ENCODE measurements around the gene SDK1.

SDK1 gene

GRCh38 chr7:3282457-3282856 is 18.6 kb upstream of the SDK1 start:
- Histone ChIP-seq H3K36me3 (no peaks in the 10 kb centered on the region), H3K4me3 (ENCODE audit: low read depth, low read length) (no peak overlapping the region), H3K27ac (no peak overlapping the region), H3K27me3 (ENCODE audit: insufficient read depth, low read depth, severe bottlenecking) (no peaks in the 10 kb centered on the region), H3K9me3 (ENCODE audit: severe bottlenecking) (no peaks in the 10 kb centered on the region)
- TF ChIP-seq CTCF (IDR thresholded peaks at IDR 0.05; ENCODE audit: low read depth, low read length) = no peak
- DNase-seq = no peak

- H3K36me3 ChIP-seq = no peaks in the 10 kb centered on the region
- TF ChIP-seq CTCF (IDR thresholded peaks at IDR 0.05; ENCODE audit: low read depth, low read length) = no peak
Measured at GRCh38 chr7:3283130-3283704, 17.8 kb upstream of the SDK1 start.

GRCh38 chr7:3285652-3286051 is 15.4 kb upstream of the SDK1 start:
- no peak overlapping the region for H3K4me3 ChIP-seq (ENCODE audit: low read depth, low read length)

More at GRCh38 chr7:3283130-3283704, 17.8 kb upstream of the SDK1 start:
- Histone ChIP-seq H3K4me3 (ENCODE audit: low read depth, low read length) (no peak overlapping the region), H3K27me3 (ENCODE audit: insufficient read depth, low read depth, severe bottlenecking) (no peaks in the 10 kb centered on the region), H3K27ac (no peak overlapping the region), H3K9me3 (ENCODE audit: severe bottlenecking) (peaks cover 4% of the 10 kb centered on the region)
- DNase-seq = no peak

GRCh38 chr7:3289996-3290395 is 11.1 kb upstream of the SDK1 start:
- Histone ChIP-seq H3K27me3 (ENCODE audit: insufficient read depth, low read depth, severe bottlenecking) (no peaks in the 10 kb centered on the region), H3K36me3 (no peaks in the 10 kb centered on the region), H3K27ac (no peak overlapping the region), H3K4me3 (ENCODE audit: low read depth, low read length) (no peak overlapping the region), H3K9me3 (ENCODE audit: severe bottlenecking) (peaks cover 4% of the 10 kb centered on the region)
- no peak for DNase-seq
- no peak for TF ChIP-seq CTCF (IDR thresholded peaks at IDR 0.05; ENCODE audit: low read depth, low read length)

More at GRCh38 chr7:3285652-3286051, 15.4 kb upstream of the SDK1 start:
- peaks cover 4% of the 10 kb centered on the region for H3K9me3 ChIP-seq (ENCODE audit: severe bottlenecking)
- TF ChIP-seq CTCF (IDR thresholded peaks at IDR 0.05; ENCODE audit: low read depth, low read length) = no peak
- H3K27me3 ChIP-seq (ENCODE audit: insufficient read depth, low read depth, severe bottlenecking) = no peaks in the 10 kb centered on the region
- no peak overlapping the region for H3K27ac ChIP-seq
- no peaks in the 10 kb centered on the region for H3K36me3 ChIP-seq
- no peak for DNase-seq

GRCh38 chr7:3292694-3293093 is 8.4 kb upstream of the SDK1 start:
- Histone ChIP-seq H3K9me3 (ENCODE audit: severe bottlenecking) (peaks cover 3% of the 10 kb centered on the region), H3K27ac (no peak overlapping the region), H3K27me3 (ENCODE audit: insufficient read depth, low read depth, severe bottlenecking) (no peaks in the 10 kb centered on the region), H3K36me3 (no peaks in the 10 kb centered on the region), H3K4me3 (ENCODE audit: low read depth, low read length) (no peak overlapping the region)
- TF ChIP-seq CTCF (IDR thresholded peaks at IDR 0.05; ENCODE audit: low read depth, low read length) = no peak
- no peak for DNase-seq
